ENCODE results near the gene DRAM2.

- TF ChIP-seq, protein P1, sequence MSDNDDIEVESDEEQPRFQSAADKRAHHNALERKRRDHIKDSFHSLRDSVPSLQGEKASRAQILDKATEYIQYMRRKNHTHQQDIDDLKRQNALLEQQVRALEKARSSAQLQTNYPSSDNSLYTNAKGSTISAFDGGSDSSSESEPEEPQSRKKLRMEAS (IDR thresholded peaks at IDR 0.05) = no peak
- TF ChIP-seq ZBTB7A (IDR thresholded peaks at IDR 0.05; ENCODE audit: low read depth) = no peak
- no peak for TF ChIP-seq TAF1 (IDR thresholded peaks at IDR 0.05; ENCODE audit: low read depth)
- no peak for TF ChIP-seq RAD21 (IDR thresholded peaks at IDR 0.05; ENCODE audit: low read depth)
- no peak for TF ChIP-seq EP300 (IDR thresholded peaks at IDR 0.05; ENCODE audit: borderline replicate concordance)
- no peak for TF ChIP-seq REST (IDR thresholded peaks at IDR 0.05; ENCODE audit: low read depth)
- no peak for TF ChIP-seq CREB1 (IDR thresholded peaks at IDR 0.05; ENCODE audit: low read depth)
- no peak for TF ChIP-seq CEBPB (IDR thresholded peaks at IDR 0.05)
These were observed 8.5 kb upstream of the DRAM2 start for GRCh38 chr1:111148376-111148881.
